Brain microvascular endothelial cell (primary cell): ENCODE results near the gene PGM2.

Experiments
- DNase-seq: peaks from one replicate; pipeline ENCODE4 v3.0.0-alpha.2; 2020
- H3K27ac ChIP-seq: fragments of 250-450 bp; sonication (Bioruptor Pico); 2 replicates; pipeline ENCODE4 v1.5.1; 2020; ENCODE audit warnings: mild to moderate bottlenecking, moderate library complexity
- H3K27me3 ChIP-seq: fragments of 250-450 bp; sonication (Bioruptor Pico); replicated peaks from 2 replicates; pipeline ENCODE4 v1.5.1; 2020; ENCODE audit warnings: mild to moderate bottlenecking
- H3K36me3 ChIP-seq: fragments of 250-450 bp; sonication (Bioruptor Pico); replicated peaks from 2 replicates; pipeline ENCODE4 v1.5.1; 2020; ENCODE audit warnings: mild to moderate bottlenecking
- H3K4me3 ChIP-seq: 2 replicates; pipeline ENCODE4 v1.5.1; 2011; ENCODE audit warnings: low read depth, mild to moderate bottlenecking, control low read depth, low read length, moderate library complexity
- in situ Hi-C: cut with HindIII; loops from 2 replicates; pipeline ENCODE4 v1.10.0; 2017; ENCODE audit warnings: low sequenced_read_pairs, low pct_ligation_motif_present
- TF ChIP-seq, protein P1 (sequence below): IDR thresholded peaks from 2 replicates; pipeline ENCODE4 v1.5.1; 2011; ENCODE audit warnings: low read depth, mild to moderate bottlenecking, moderate library complexity, low read length, control low read depth, inconsistent platforms; ENCODE audit errors: missing control alignments

The PGM2 gene

DNA sequence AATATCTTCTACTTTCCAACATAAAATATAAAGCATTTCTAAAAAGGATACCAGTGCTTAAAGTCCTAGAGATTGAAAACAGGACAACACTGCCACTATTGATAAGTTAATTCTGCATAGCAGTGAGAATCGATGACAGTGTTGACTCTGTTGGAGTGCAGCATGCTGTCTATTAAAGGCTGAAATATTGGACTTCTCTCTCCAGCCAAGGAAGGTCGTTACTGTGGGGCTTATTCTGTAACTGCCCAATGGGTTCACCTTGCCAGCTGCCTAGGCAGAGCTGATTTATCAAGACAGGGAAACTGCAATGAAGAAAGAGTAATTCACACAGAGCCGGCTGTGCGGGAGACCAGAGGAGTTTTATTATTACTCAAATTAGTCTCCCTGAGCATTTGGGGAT, 37.7 kb upstream of the PGM2 start:
- Histone ChIP-seq H3K36me3 (no peaks in the 10 kb centered on the region), H3K27me3 (no peaks in the 10 kb centered on the region), H3K27ac (no peak overlapping the region), H3K4me3 (no peak overlapping the region)
- in situ Hi-C loops: no loop called here
- TF ChIP-seq, protein P1, sequence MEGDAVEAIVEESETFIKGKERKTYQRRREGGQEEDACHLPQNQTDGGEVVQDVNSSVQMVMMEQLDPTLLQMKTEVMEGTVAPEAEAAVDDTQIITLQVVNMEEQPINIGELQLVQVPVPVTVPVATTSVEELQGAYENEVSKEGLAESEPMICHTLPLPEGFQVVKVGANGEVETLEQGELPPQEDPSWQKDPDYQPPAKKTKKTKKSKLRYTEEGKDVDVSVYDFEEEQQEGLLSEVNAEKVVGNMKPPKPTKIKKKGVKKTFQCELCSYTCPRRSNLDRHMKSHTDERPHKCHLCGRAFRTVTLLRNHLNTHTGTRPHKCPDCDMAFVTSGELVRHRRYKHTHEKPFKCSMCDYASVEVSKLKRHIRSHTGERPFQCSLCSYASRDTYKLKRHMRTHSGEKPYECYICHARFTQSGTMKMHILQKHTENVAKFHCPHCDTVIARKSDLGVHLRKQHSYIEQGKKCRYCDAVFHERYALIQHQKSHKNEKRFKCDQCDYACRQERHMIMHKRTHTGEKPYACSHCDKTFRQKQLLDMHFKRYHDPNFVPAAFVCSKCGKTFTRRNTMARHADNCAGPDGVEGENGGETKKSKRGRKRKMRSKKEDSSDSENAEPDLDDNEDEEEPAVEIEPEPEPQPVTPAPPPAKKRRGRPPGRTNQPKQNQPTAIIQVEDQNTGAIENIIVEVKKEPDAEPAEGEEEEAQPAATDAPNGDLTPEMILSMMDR: no peak
- DNase-seq: no peak

DNA sequence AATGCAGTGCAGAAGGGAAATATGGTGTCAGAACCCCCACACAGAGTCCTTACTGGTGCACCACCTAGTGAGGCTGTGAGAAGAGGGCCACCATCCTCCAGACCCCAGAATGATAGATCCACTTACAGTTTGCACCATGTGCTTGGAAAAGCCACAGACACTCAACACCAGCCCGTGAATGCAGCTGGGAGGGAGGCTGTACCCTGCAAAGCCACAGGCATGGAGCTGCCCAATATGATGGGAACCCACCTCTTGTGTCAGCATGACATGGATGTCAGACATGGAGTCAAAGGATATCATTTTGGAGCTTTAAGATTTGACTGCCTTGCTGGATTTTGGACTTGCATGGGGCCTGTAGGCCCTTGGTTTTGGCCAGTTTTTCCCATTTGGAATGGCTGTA, 34.2 kb upstream of the PGM2 start:
- no peak overlapping the region for H3K27ac ChIP-seq
- no peak overlapping the region for H3K4me3 ChIP-seq
- no peaks in the 10 kb centered on the region for H3K36me3 ChIP-seq
- no peaks in the 10 kb centered on the region for H3K27me3 ChIP-seq
- DNase-seq: no peak
- TF ChIP-seq, protein P1: no peak
- in situ Hi-C loops: no loop called here

DNA sequence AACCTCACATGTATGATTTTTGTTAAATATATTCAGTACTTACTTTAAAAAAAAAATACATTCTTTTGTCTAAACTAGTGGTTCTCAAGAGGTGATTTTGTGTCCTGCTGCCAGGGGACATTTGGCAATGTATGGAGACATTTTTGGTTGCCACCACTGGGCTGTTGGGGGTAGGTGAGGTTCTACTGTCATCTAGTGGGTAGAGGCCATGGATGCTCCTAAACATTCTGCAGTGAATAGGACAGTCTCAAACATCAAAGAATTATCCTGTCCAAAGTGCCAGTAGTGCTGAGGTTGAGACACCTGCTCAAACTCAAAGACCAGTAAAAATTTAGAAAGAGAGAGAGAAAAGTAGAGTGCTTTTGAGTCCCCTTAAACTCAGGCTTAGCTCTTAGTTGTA, 32.9 kb upstream of the PGM2 start:
- in situ Hi-C loops: no loop called here
- DNase-seq: peak; percentile 13

DNA sequence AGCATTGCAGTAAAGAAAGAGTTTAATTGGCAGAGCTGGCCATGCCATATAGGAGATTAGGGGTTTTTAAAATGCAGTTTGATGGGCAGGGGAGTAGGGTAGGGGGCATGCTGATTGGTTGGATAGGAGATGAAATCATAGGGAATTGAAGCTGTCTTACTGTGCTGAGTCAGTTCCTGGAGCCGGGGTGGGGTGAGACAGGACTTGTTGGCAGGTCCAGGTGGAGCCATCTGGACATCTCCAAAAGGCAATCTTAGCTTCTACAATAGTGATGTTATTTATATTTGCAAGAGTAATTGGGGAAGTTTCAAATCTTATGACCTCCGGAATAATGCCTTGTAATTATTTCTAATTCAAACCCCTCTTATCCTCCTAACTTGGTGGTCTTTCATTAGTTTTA, 32.4 kb upstream of the PGM2 start:
- in situ Hi-C loops: no loop called here
- TF ChIP-seq, protein P1: no peak
- H3K36me3 ChIP-seq: no peaks in the 10 kb centered on the region

More for the DNA sequence above, 32.9 kb upstream of the PGM2 start:
- H3K27ac ChIP-seq: no peak overlapping the region
- TF ChIP-seq, protein P1: peak; percentile 70
- H3K36me3 ChIP-seq: no peaks in the 10 kb centered on the region
- H3K27me3 ChIP-seq: no peaks in the 10 kb centered on the region
- H3K4me3 ChIP-seq: no peak overlapping the region

DNA sequence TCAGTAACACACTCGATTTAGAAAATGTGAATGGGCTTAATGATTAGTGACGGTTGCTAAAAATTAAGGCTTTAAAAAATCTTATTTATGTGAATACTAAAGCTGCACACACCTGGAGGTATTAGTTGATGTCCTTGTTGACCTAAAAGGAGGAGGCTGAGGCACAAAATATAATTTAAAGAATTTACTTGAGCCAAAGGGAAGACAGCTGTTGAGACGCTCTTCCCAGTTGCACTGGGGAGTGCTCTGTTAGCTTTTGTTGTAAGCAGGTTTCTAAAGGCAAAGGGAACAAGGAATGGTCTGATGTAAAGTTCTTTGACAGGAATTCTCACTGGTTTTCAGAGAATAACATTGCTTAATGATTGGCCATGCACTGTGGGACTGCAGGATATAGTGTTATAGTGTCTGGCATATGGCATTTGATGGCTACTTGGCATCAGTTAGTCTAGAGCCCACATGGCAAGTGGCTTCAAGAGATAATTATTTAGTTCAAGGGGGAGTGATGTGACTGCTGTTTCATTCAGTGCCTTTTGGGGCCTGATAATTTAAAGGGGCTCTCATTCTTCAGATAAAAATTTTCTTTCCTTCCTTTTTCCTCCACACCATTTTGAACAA, 30.8 kb upstream of the PGM2 start:
- in situ Hi-C loops: no loop called here
- TF ChIP-seq, protein P1: no peak
- Histone ChIP-seq H3K27me3 (no peaks in the 10 kb centered on the region), H3K27ac (no peak overlapping the region), H3K36me3 (no peaks in the 10 kb centered on the region), H3K4me3 (no peak overlapping the region)
- DNase-seq: no peak

More for the DNA sequence above, 32.4 kb upstream of the PGM2 start:
- no peak for DNase-seq
- no peaks in the 10 kb centered on the region for H3K27me3 ChIP-seq
- no peak overlapping the region for H3K4me3 ChIP-seq
- H3K27ac ChIP-seq: no peak overlapping the region

DNA sequence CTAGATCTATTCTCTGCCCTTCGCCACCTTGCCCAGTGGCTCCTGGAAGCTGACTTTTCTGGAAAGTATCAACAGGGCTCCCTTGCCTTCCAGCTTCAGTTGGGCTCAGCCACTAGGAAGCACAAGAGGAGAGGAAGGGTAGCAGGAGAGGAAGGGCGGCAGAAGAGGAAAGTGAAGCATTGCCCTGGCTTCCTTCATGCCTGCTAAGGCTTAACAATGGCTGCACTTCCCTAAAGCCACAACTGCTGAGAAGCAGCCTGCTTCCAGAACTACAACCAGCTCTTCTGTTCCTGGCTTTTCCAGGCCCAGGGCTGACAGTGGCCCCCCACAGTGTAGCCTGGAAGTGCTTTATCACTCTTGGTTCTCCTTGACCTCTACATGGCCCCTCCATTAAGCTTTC, 29.1 kb upstream of the PGM2 start:
- TF ChIP-seq, protein P1: no peak
- no peak for DNase-seq
- in situ Hi-C loops: no loop called here
- Histone ChIP-seq H3K27me3 (no peaks in the 10 kb centered on the region), H3K36me3 (no peaks in the 10 kb centered on the region), H3K4me3 (no peak overlapping the region), H3K27ac (no peak overlapping the region)
